Activated naive CD8-positive, alpha-beta T cell treated with anti-CD3 and anti-CD28 coated beads for 36 hours (primary cell): Measurements from ENCODE around the gene RAB6B. TPM values are rescaled to one million over a fixed set of nuclear protein-coding genes. Genes with fewer than 3 reads are reported as not detected.

Experiments
- DNase-seq: peaks from one replicate; pipeline ENCODE4 v3.0.0; 2021
- H3K27ac Mint-ChIP-seq: one replicate; pipeline ENCODE4 v1.8.0; 2022; ENCODE audit warnings: mild to moderate bottlenecking, moderate library complexity, mixed read lengths
- H3K27me3 Mint-ChIP-seq: one replicate; pipeline ENCODE4 v1.8.0; 2022; ENCODE audit warnings: mild to moderate bottlenecking, mixed read lengths
- H3K36me3 Mint-ChIP-seq: one replicate; pipeline ENCODE4 v1.8.0; 2021; ENCODE audit warnings: mild to moderate bottlenecking, mixed read lengths
- H3K4me1 Mint-ChIP-seq: one replicate; pipeline ENCODE4 v1.8.0; 2021; ENCODE audit warnings: mixed read lengths
- H3K4me3 Mint-ChIP-seq: one replicate; pipeline ENCODE4 v1.8.0; 2022; ENCODE audit warnings: mild to moderate bottlenecking, moderate library complexity, mixed read lengths
- H3K9me3 Mint-ChIP-seq: one replicate; pipeline ENCODE4 v1.8.0; 2022; ENCODE audit warnings: mixed read lengths
- total RNA-seq, 2 experiments: library from RNA; stranded (reverse); gene quantifications; one replicate each; pipeline ENCODE4 v1.2.3, GENCODE V29; 2021

Gene RAB6B
- total RNA-seq, 2 experiments from 2014 or later = 0.08 to 0.29 TPM

- Mint-ChIP-seq H3K4me1 (no peaks in the 10 kb centered on the region), H3K9me3 (no peaks in the 10 kb centered on the region), H3K36me3 (no peaks in the 10 kb centered on the region), H3K27ac (no peak overlapping the region), H3K4me3 (no peak overlapping the region), H3K27me3 (no peaks in the 10 kb centered on the region)
- DNase-seq = no peak
Measured at GRCh38 chr3:133835961-133836360, 59.7 kb downstream of the RAB6B start.

GRCh38 chr3:133835418-133835743, 60.3 kb downstream of the RAB6B start:
- no peaks in the 10 kb centered on the region for H3K36me3 Mint-ChIP-seq
- no peak overlapping the region for H3K27ac Mint-ChIP-seq
- no peaks in the 10 kb centered on the region for H3K4me1 Mint-ChIP-seq
- no peaks in the 10 kb centered on the region for H3K9me3 Mint-ChIP-seq
- no peak overlapping the region for H3K4me3 Mint-ChIP-seq
- DNase-seq = no peak
- no peaks in the 10 kb centered on the region for H3K27me3 Mint-ChIP-seq

- Mint-ChIP-seq H3K36me3 (no peaks in the 10 kb centered on the region), H3K27me3 (no peaks in the 10 kb centered on the region), H3K27ac (no peak overlapping the region), H3K9me3 (no peaks in the 10 kb centered on the region), H3K4me3 (no peak overlapping the region), H3K4me1 (no peaks in the 10 kb centered on the region)
- DNase-seq = no peak
Measured at GRCh38 chr3:133834621-133835417, 60.9 kb downstream of the RAB6B start.

- H3K4me1 Mint-ChIP-seq = no peaks in the 10 kb centered on the region
- H3K36me3 Mint-ChIP-seq = no peaks in the 10 kb centered on the region
- H3K27ac Mint-ChIP-seq = no peak overlapping the region
- no peak for DNase-seq
- no peaks in the 10 kb centered on the region for H3K27me3 Mint-ChIP-seq
- no peak overlapping the region for H3K4me3 Mint-ChIP-seq
- H3K9me3 Mint-ChIP-seq = no peaks in the 10 kb centered on the region
Measured at GRCh38 chr3:133833880-133834620, 61.6 kb downstream of the RAB6B start.

GRCh38 chr3:133833267-133833666, 62.4 kb downstream of the RAB6B start:
- H3K27me3 Mint-ChIP-seq = no peaks in the 10 kb centered on the region
- no peaks in the 10 kb centered on the region for H3K9me3 Mint-ChIP-seq
- no peak overlapping the region for H3K4me3 Mint-ChIP-seq
- DNase-seq = no peak
- no peaks in the 10 kb centered on the region for H3K36me3 Mint-ChIP-seq
- H3K27ac Mint-ChIP-seq = no peak overlapping the region
- no peaks in the 10 kb centered on the region for H3K4me1 Mint-ChIP-seq

GRCh38 chr3:133832802-133833144, 62.9 kb downstream of the RAB6B start:
- no peaks in the 10 kb centered on the region for H3K27me3 Mint-ChIP-seq
- no peak for DNase-seq
- no peaks in the 10 kb centered on the region for H3K9me3 Mint-ChIP-seq
- no peak overlapping the region for H3K4me3 Mint-ChIP-seq
- H3K4me1 Mint-ChIP-seq = no peaks in the 10 kb centered on the region
- no peaks in the 10 kb centered on the region for H3K36me3 Mint-ChIP-seq
- no peak overlapping the region for H3K27ac Mint-ChIP-seq

GRCh38 chr3:133831966-133832801, 63.5 kb downstream of the RAB6B start:
- no peak overlapping the region for H3K4me3 Mint-ChIP-seq
- no peak overlapping the region for H3K27ac Mint-ChIP-seq
- no peak for DNase-seq
- no peaks in the 10 kb centered on the region for H3K27me3 Mint-ChIP-seq
- H3K4me1 Mint-ChIP-seq = no peaks in the 10 kb centered on the region
- H3K9me3 Mint-ChIP-seq = no peaks in the 10 kb centered on the region
- H3K36me3 Mint-ChIP-seq = no peaks in the 10 kb centered on the region

GRCh38 chr3:133830071-133830470, 65.6 kb downstream of the RAB6B start:
- no peak overlapping the region for H3K27ac Mint-ChIP-seq

GRCh38 chr3:133829310-133829707, 66.4 kb downstream of the RAB6B start:
- Mint-ChIP-seq H3K9me3 (no peaks in the 10 kb centered on the region), H3K27ac (no peak overlapping the region), H3K4me1 (no peaks in the 10 kb centered on the region), H3K4me3 (no peak overlapping the region), H3K27me3 (no peaks in the 10 kb centered on the region), H3K36me3 (peaks cover 9% of the 10 kb centered on the region)
- no peak for DNase-seq

More at GRCh38 chr3:133830071-133830470, 65.6 kb downstream of the RAB6B start:
- Mint-ChIP-seq H3K4me3 (no peak overlapping the region), H3K4me1 (no peaks in the 10 kb centered on the region), H3K36me3 (peaks cover 8% of the 10 kb centered on the region), H3K27me3 (no peaks in the 10 kb centered on the region), H3K9me3 (no peaks in the 10 kb centered on the region)
- no peak for DNase-seq

GRCh38 chr3:133828576-133829309, 66.9 kb downstream of the RAB6B start:
- no peaks in the 10 kb centered on the region for H3K4me1 Mint-ChIP-seq
- H3K27me3 Mint-ChIP-seq = no peaks in the 10 kb centered on the region
- H3K27ac Mint-ChIP-seq = no peak overlapping the region
- no peaks in the 10 kb centered on the region for H3K9me3 Mint-ChIP-seq
- H3K36me3 Mint-ChIP-seq = peaks cover 14% of the 10 kb centered on the region
- H3K4me3 Mint-ChIP-seq = no peak overlapping the region
- no peak for DNase-seq

GRCh38 chr3:133827684-133828083, 68.0 kb downstream of the RAB6B start:
- peaks cover 25% of the 10 kb centered on the region for H3K36me3 Mint-ChIP-seq
- no peaks in the 10 kb centered on the region for H3K9me3 Mint-ChIP-seq
- H3K27ac Mint-ChIP-seq = no peak overlapping the region

GRCh38 chr3:133827136-133827535, 68.5 kb downstream of the RAB6B start:
- Mint-ChIP-seq H3K9me3 (no peaks in the 10 kb centered on the region), H3K36me3 (peaks cover 29% of the 10 kb centered on the region), H3K27me3 (no peaks in the 10 kb centered on the region), H3K4me3 (no peak overlapping the region), H3K4me1 (no peaks in the 10 kb centered on the region), H3K27ac (no peak overlapping the region)
- no peak for DNase-seq

More at GRCh38 chr3:133827684-133828083, 68.0 kb downstream of the RAB6B start:
- Mint-ChIP-seq H3K4me3 (no peak overlapping the region), H3K27me3 (no peaks in the 10 kb centered on the region), H3K4me1 (no peaks in the 10 kb centered on the region)
- no peak for DNase-seq

- H3K27ac Mint-ChIP-seq = no peak overlapping the region
Measured at GRCh38 chr3:133825969-133826727, 69.5 kb downstream of the RAB6B start.

GRCh38 chr3:133824961-133825485, 70.7 kb downstream of the RAB6B start:
- no peak for DNase-seq
- Mint-ChIP-seq H3K4me3 (no peak overlapping the region), H3K27me3 (no peaks in the 10 kb centered on the region), H3K4me1 (no peaks in the 10 kb centered on the region), H3K36me3 (peaks cover 42% of the 10 kb centered on the region), H3K27ac (no peak overlapping the region), H3K9me3 (no peaks in the 10 kb centered on the region)

More at GRCh38 chr3:133825969-133826727, 69.5 kb downstream of the RAB6B start:
- Mint-ChIP-seq H3K4me3 (no peak overlapping the region), H3K9me3 (no peaks in the 10 kb centered on the region), H3K36me3 (peaks cover 34% of the 10 kb centered on the region), H3K27me3 (no peaks in the 10 kb centered on the region), H3K4me1 (no peaks in the 10 kb centered on the region)
- DNase-seq = no peak
